H1 (cell line): ENCODE results near the gene MRM3.

ENCODE experiments used
- EGR1 ChIP-seq: IDR thresholded peaks from 2 replicates; pipeline ENCODE4 v1.6.1; 2011; ENCODE audit warnings: low read depth, low read length, borderline replicate concordance
- EZH2 ChIP-seq: fragments of 200-600 bp; sonication (generic); IDR thresholded peaks from 2 replicates; pipeline ENCODE4 v1.7.1; 2012; ENCODE audit warnings: low read depth, mild to moderate bottlenecking, moderate library complexity, low read length, inconsistent platforms; ENCODE audit not compliant: severe bottlenecking
- HDAC6 ChIP-seq: IDR thresholded peaks from one replicate; pipeline ENCODE4 v1.7.1; 2012; ENCODE audit warnings: low read depth, mild to moderate bottlenecking, inconsistent platforms, low read length, moderate library complexity
- PHF8 ChIP-seq: fragments of 200-600 bp; sonication (generic); conservative IDR thresholded peaks from 2 replicates; pipeline ENCODE4 v1.7.1; 2012; ENCODE audit warnings: low read depth, mild to moderate bottlenecking, inconsistent platforms, low read length, moderate library complexity
- POLR2A ChIP-seq, 2 experiments: IDR thresholded peaks; 1 replicate in 1 of 2; 2 replicates in 1 of 2; pipeline ENCODE4 v1.6.1; 2011; ENCODE audit warnings: low read depth in 2 of 2, low read length in 2 of 2, mild to moderate bottlenecking in 2 of 2; ENCODE audit errors: control extremely low read depth in 1 of 2
- SIN3A ChIP-seq, 2 experiments: IDR thresholded peaks in 1 of 2; conservative IDR thresholded peaks in 1 of 2; 2 replicates each; pipeline ENCODE4 v1.6.1; 2011 to 2012; ENCODE audit warnings: low read length in 2 of 2, improper control_type of control experiment in 1 of 2, low read depth in 1 of 2, mild to moderate bottlenecking in 1 of 2
- SP1 ChIP-seq: IDR thresholded peaks from 2 replicates; pipeline ENCODE4 v1.6.1; 2011; ENCODE audit warnings: low read depth, low read length
- SP2 ChIP-seq: IDR thresholded peaks from 2 replicates; pipeline ENCODE4 v1.6.1; 2012; ENCODE audit warnings: mild to moderate bottlenecking, low read length, inconsistent platforms
- YY1 ChIP-seq: IDR thresholded peaks from 2 replicates; pipeline ENCODE4 v1.6.1; 2011; ENCODE audit warnings: low read depth, mild to moderate bottlenecking, low read length
- TF ChIP-seq, protein P1 (sequence below), 3 experiments: IDR thresholded peaks; 1 replicate in 2 of 3; 2 replicates in 1 of 3; pipeline versions ENCODE4 v1.5.1 to v1.6.1; 2011; ENCODE audit warnings: low read length in 3 of 3, mild to moderate bottlenecking in 3 of 3, inconsistent platforms in 2 of 3, low read depth in 1 of 3, moderate library complexity in 1 of 3; ENCODE audit not compliant: insufficient read depth in 1 of 3; ENCODE audit errors: control extremely low read depth in 1 of 3

DNA sequence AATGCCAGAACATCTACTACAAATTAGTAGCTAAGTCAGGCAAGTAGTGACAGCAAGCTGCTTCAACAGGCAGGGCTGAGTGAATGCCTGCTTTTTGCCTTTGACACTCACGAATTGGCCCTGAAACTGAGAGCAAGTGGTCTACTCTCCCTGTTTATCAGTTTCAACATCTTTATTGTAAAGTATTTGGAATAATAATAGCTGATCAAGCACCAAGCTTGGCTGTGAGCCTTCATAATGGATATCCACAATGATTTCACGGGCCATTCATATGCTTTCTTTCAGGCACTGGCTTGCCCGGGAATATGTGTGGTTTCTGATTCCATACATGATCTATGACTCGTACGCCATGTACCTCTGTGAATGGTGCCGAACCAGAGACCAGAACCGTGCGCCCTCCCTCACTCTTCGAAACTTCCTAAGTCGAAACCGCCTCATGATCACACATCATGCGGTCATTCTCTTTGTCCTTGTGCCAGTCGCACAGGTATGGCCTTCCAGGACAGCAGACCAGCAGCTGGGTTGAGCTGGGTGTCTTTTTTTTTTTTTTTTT, 44.5 kb upstream of the MRM3 start:
- TF ChIP-seq, protein P1, sequence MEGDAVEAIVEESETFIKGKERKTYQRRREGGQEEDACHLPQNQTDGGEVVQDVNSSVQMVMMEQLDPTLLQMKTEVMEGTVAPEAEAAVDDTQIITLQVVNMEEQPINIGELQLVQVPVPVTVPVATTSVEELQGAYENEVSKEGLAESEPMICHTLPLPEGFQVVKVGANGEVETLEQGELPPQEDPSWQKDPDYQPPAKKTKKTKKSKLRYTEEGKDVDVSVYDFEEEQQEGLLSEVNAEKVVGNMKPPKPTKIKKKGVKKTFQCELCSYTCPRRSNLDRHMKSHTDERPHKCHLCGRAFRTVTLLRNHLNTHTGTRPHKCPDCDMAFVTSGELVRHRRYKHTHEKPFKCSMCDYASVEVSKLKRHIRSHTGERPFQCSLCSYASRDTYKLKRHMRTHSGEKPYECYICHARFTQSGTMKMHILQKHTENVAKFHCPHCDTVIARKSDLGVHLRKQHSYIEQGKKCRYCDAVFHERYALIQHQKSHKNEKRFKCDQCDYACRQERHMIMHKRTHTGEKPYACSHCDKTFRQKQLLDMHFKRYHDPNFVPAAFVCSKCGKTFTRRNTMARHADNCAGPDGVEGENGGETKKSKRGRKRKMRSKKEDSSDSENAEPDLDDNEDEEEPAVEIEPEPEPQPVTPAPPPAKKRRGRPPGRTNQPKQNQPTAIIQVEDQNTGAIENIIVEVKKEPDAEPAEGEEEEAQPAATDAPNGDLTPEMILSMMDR (IDR thresholded peaks at IDR 0.05; ENCODE audit: control extremely low read depth in 1 of 3, insufficient read depth in 1 of 3, low read depth in 1 of 3, low read length in 3 of 3) = no peak
- TF ChIP-seq HDAC6 (no peak), SIN3A (conservative IDR thresholded peaks at IDR 0.05 in 1 of 2, IDR thresholded peaks at IDR 0.05 in 1 of 2; ENCODE audit: low read depth in 1 of 2, low read length in 2 of 2) (no peak), EGR1 (no peak), SP1 (no peak), POLR2A (IDR thresholded peaks at IDR 0.05; ENCODE audit: control extremely low read depth in 1 of 2, low read depth in 2 of 2, low read length in 2 of 2) (no peak), EZH2 (no peak), SP2 (no peak), PHF8 (no peak), YY1 (no peak)
